NCI-H2196 treated with DMSO at 0.1 percent for 48 hours (cell line): Measurements from ENCODE around the gene SERPINB11.
A peak's percentile ranks its signal among the peaks of the same experiment; 100 is the strongest.
"Not testable (repeated sequence)": the region's sequence is repeated elsewhere in the genome, so short reads cannot be mapped to it uniquely, and the experiment has no call there.

Experiments used
- DNase-seq: peaks from one replicate; lab custom pipeline; 2025; ENCODE audit not compliant: unreplicated experiment; lab: John Stamatoyannopoulos, UW

The SERPINB11 gene, protein sequence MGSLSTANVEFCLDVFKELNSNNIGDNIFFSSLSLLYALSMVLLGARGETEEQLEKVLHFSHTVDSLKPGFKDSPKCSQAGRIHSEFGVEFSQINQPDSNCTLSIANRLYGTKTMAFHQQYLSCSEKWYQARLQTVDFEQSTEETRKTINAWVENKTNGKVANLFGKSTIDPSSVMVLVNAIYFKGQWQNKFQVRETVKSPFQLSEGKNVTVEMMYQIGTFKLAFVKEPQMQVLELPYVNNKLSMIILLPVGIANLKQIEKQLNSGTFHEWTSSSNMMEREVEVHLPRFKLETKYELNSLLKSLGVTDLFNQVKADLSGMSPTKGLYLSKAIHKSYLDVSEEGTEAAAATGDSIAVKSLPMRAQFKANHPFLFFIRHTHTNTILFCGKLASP

GRCh38 chr18:63702660-63703059 lies at the start of gene SERPINB11:
Gene SERPINB11 (plus strand): TSS chr18:63702960. CDS start chr18:63710194, 7,234 bp downstream.
- DNase-seq, result no peak

- DNase-seq, result not testable (repeated sequence)
Observed at GRCh38 chr18:63658920-63659319, 43.8 kb upstream of the SERPINB11 start.

- not testable (repeated sequence) for DNase-seq
Observed at GRCh38 chr18:63661750-63662149, 41.0 kb upstream of the SERPINB11 start, which contains the start of gene SERPINB3. Gene SERPINB3 (minus strand): TSS chr18:63661893. CDS start chr18:63661216, 677 bp downstream.

GRCh38 chr18:63664571-63664970 lies 38.2 kb upstream of the SERPINB11 start:
- no peak for DNase-seq

- no peak for DNase-seq
Observed at GRCh38 chr18:63676526-63677323, 26.0 kb upstream of the SERPINB11 start.

- DNase-seq, result no peak
Observed at GRCh38 chr18:63677500-63678225, 25.1 kb upstream of the SERPINB11 start.

- DNase-seq, result no peak
Observed at GRCh38 chr18:63679820-63680606, 22.7 kb upstream of the SERPINB11 start.

DNA sequence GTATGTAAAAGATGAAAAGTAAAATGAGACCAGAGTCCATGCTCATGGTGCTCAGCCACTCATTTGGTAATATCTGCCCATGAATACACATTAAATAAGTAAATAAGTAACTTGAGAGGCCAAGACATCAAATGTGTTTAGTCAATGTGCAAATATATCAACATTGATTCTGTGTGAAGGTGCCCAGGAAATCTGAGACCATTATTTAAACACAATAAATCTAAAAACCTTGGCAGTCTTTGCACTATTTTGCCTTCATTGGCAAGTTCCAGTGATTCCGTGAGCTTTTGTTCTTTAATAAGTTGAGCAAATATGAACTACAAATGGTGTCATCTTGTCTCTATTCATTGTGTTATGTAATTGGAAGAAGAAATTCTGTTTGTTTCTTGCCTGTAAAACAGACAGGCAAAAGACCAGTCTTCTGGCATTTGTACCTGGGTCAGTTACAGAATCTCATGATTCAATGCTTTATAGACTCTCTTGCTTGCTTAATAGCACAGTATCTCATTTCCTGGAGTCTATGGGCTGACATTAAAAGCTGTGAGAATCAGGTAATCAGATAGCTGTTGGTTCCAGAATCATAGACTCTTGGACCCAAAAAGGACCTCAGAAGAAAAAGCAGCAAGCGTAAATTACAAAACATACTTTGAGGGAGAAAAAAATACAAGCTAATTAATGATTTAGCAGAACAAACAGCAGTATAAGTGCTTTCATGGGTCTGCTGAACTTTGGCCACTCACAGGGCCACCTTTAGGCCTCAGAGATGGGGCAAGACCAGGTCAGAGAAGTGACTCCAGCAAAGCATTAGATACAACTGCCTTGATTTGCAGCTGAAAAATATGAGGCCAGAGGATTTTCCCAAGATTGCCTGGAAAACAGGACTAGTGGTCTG lies 21.1 kb upstream of the SERPINB11 start:
- peak; percentile 73 for DNase-seq

- DNase-seq, result no peak
Observed at GRCh38 chr18:63683152-63683551, 19.6 kb upstream of the SERPINB11 start.

- DNase-seq, result no peak
Observed at GRCh38 chr18:63683890-63684289, 18.9 kb upstream of the SERPINB11 start.

DNA sequence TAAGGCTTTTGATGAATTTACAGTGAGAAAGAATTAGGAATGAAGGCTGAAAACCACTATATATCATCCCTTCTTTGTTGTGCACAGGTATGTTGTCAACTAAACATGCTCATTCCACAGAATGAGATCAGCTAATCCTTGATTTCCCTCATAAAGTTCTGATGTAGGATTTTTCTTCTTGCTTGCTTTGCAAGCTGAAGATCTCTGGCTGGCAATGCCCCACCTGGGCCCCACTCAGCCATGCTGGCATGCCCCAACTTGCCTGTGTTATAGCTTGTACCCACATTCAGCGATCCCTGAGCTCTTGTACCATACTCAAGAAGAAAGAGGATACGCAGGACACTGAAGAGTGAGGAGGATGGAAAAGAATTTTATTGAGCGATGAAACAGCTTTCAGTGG lies 18.0 kb upstream of the SERPINB11 start:
- no peak for DNase-seq

DNA sequence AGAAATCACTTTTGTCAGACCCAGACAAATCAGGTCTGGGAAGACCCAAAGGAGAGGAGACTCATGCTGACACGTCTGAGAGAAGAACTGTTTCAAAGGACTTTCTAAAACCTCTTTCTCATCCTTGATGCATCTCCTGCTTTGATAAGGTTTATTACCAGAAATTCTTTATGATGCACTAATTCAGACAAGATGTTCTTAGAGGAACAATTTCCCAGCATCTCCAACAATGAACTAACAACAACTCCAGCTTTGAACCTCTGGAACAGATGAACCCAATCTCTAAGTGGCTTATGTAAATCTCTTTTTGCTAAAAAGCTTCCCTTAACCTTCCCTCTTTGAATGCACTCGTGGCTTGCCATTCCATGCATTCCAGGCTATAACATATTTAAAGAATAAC lies 15.9 kb upstream of the SERPINB11 start:
- no peak for DNase-seq

DNA sequence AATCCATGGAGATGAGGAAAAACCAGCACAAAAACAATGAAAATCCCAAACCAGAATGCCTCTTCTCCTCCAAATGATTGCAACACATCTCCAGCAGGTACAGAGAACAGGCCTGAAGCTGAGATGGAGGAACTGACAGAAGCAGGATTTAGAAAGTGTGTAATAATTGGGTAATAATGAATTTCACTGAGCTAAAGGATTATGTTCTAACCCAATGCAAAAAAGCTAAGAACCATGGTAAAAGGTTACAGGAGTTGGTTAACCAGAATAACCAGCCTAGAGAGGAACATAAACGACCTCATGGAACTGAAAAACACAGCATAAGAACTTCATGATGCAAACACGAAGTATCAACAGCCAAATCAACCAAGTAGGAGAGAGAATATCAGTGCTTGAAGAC lies 13.7 kb upstream of the SERPINB11 start:
- DNase-seq, result no peak

- DNase-seq, result no peak
Observed at GRCh38 chr18:63697097-63697660, 5.6 kb upstream of the SERPINB11 start.

GRCh38 chr18:63700501-63700900 lies 2.3 kb upstream of the SERPINB11 start:
- no peak for DNase-seq

DNA sequence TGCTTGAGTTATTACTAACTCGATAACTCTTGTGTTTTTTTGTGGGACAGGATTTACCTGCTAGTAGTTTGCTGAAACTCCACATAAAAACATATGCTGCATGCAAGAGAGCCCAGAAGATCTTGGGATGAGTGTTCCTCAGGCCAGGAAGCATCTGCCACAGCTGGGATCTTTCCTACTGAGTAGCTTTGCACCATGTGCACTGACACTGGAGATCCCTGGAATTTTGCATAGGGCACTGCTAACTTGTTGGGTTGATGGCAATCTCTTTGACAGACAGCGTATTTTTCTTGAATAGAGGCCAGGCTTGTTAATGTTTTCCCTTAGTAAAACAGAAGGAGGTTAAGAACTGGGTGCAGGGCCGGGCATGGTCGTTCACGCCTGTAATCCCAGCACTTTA lies 808 bp upstream of the SERPINB11 start:
- no peak for DNase-seq

DNA sequence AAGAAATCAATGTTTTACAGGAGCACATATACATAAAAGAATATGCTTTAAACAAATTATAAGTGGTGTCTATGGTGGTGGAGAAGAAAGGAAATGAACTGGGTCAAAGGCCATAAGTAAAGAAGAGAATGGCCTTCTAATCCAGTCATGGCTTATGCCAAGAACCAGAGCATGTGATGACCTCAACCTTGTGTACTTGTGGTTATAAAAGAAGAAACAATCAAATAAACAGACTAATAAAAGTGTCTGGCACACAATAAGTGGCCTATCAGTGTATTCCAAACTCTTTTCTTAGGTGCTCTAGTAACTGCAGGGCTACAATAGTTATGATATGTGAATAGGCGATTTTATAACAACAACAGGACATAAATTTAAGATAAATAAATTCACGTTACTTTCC lies 2.6 kb downstream of the SERPINB11 start:
- no peak for DNase-seq

DNA sequence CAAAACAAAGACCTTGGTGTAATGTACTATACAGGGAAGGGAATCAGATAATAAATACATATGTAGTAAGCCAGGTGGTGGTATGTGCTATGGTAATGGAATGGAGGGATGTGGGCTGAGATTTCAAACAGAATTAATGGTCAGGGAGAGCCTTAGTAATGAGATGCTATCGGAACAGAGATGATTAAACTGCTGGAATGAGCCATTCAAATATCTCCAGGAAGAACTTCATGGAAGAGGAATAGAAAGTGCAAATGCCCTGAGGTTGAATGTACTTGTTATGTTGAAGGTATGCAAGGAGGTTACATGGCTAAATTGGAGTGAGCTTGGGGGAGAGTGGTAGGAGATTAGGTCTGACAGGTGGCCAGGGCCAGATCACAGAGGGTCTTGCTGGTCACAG lies 5.1 kb downstream of the SERPINB11 start:
- DNase-seq, result no peak

DNA sequence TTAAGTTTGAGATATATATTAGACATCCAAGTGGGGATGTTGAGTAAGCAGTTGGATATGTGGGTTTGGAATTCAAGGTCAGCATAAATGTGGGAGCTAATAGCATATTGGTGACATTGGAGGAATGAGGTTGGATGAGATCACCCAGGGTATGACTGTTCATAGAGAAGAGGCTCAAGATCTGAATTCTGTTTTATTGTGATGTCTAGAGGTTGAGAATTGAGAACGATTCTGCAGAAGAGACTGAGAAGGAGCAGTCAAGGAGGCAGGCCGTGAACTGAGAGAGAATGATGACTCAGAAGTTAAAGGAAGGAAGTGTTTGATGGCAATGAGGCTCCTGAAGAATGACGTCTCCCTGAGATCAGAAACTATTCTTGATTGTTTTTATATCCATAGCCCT lies 5.9 kb downstream of the SERPINB11 start:
- DNase-seq, result no peak
